GM18519 (cell line): ENCODE results near the gene PZP.

Source experiments
- ATAC-seq: cut with Tn5 transposase; IDR thresholded peaks from one replicate; pipeline ENCODE4 v1.9.1; 2021; ENCODE audit warnings: mild to moderate bottlenecking, moderate library complexity; ENCODE audit not compliant: unreplicated experiment, low FRiP score

The PZP gene

GRCh38 chr12:9127936-9128663 lies 80.1 kb downstream of the PZP start:
- no peak for ATAC-seq

- no peak for ATAC-seq
These were observed 80.7 kb downstream of the PZP start for GRCh38 chr12:9127484-9127883.

- ATAC-seq: no peak
These were observed 83.7 kb downstream of the PZP start for GRCh38 chr12:9124383-9125031.

GRCh38 chr12:9123781-9124382 lies 84.3 kb downstream of the PZP start:
- ATAC-seq: no peak

- no peak for ATAC-seq
These were observed 86.0 kb downstream of the PZP start for GRCh38 chr12:9122091-9122609.

- no peak for ATAC-seq
These were observed 87.6 kb downstream of the PZP start for GRCh38 chr12:9120487-9121184.

GRCh38 chr12:9118158-9118557 lies 90.0 kb downstream of the PZP start:
- no peak for ATAC-seq

GRCh38 chr12:9115731-9116559 lies 92.2 kb downstream of the PZP start, which contains the start of gene A2M:
A2M (minus strand) TSS chr12:9115919; CDS start chr12:9115849, 70 bp downstream.
- ATAC-seq: no peak

- no peak for ATAC-seq
These were observed 93.2 kb downstream of the PZP start for GRCh38 chr12:9114946-9115345.

- no peak for ATAC-seq
These were observed 94.2 kb downstream of the PZP start for GRCh38 chr12:9113987-9114309.

GRCh38 chr12:9113296-9113986 lies 94.8 kb downstream of the PZP start:
- no peak for ATAC-seq

GRCh38 chr12:9112076-9112853 lies 95.9 kb downstream of the PZP start:
- no peak for ATAC-seq

GRCh38 chr12:9111525-9111924 lies 96.7 kb downstream of the PZP start:
- ATAC-seq: no peak

- no peak for ATAC-seq
These were observed 98.3 kb downstream of the PZP start for GRCh38 chr12:9109737-9110491.

GRCh38 chr12:9109213-9109522 lies 99.0 kb downstream of the PZP start:
- ATAC-seq: no peak

- no peak for ATAC-seq
These were observed 99.5 kb downstream of the PZP start for GRCh38 chr12:9108504-9109212.

GRCh38 chr12:9107542-9107873 lies 100.7 kb downstream of the PZP start:
- ATAC-seq: no peak
